CD4-positive, alpha-beta T cell (primary cell): ENCODE results near the gene SRPRA. TPM values are rescaled to one million over a fixed set of nuclear protein-coding genes. Genes with fewer than 3 reads are reported as not detected.

ENCODE experiments used
- ATAC-seq: fragments of 200-7000 bp; cut with Tn5 transposase; one replicate; pipeline ENCODE4 v1.10.0; 2022; ENCODE audit warnings: mild to moderate bottlenecking; ENCODE audit not compliant: poor library complexity
- CTCF ChIA-PET: fragments of 350-600 bp; sonication (Branson Sonifier 250); formaldehyde crosslinking; loops from one replicate; lab custom pipeline; 2021; ENCODE audit warnings: antibody characterized with exemption, inconsistent platforms; lab: Charles Lee
- POLR2A ChIA-PET: fragments of 350-600 bp; sonication (Branson Sonifier 250); formaldehyde crosslinking; loops from one replicate; lab custom pipeline; 2021; ENCODE audit warnings: antibody characterized with exemption, inconsistent platforms; lab: Charles Lee
- DNase-seq, 14 experiments: peaks; one replicate each; pipeline ENCODE4 v3.0.0-alpha.2; 2013 to 2020; ENCODE audit warnings: mixed read lengths in 2 of 14
- H3K27ac ChIP-seq, 2 donors: one replicate each; pipeline versions ENCODE4 v1.5.1 to v1.7.0; 2013; ENCODE audit warnings: low read length in 2 of 2, low read depth in 1 of 2, mild to moderate bottlenecking in 1 of 2
- H3K27me3 ChIP-seq, 2 experiments: 1 replicate in 1 of 2; 2 replicates in 1 of 2; pipeline versions ENCODE4 v1.6.1 to v1.7.0; 2013; ENCODE audit warnings: low read length in 2 of 2, control low read depth in 1 of 2, mild to moderate bottlenecking in 1 of 2, moderate library complexity in 1 of 2; ENCODE audit not compliant: insufficient read depth in 2 of 2, control insufficient read depth in 1 of 2
- H3K36me3 ChIP-seq: one replicate; pipeline ENCODE4 v1.6.1; 2013; ENCODE audit warnings: low read length, control low read depth; ENCODE audit not compliant: insufficient read depth
- H3K4me1 ChIP-seq: one replicate; pipeline ENCODE4 v1.6.1; 2013; ENCODE audit warnings: low read length, control low read depth; ENCODE audit not compliant: insufficient read depth
- H3K4me3 ChIP-seq: one replicate; pipeline ENCODE4 v1.5.1; 2013; ENCODE audit warnings: mild to moderate bottlenecking, low read length, moderate library complexity
- H3K9me3 ChIP-seq, 2 experiments: 1 replicate in 1 of 2; 2 replicates in 1 of 2; pipeline versions ENCODE4 v1.6.1 to v1.7.0; 2013; ENCODE audit warnings: low read length in 2 of 2, mild to moderate bottlenecking in 2 of 2, control low read depth in 1 of 2, moderate library complexity in 1 of 2; ENCODE audit not compliant: control insufficient read depth in 1 of 2, insufficient read depth in 1 of 2
- H3K27ac Mint-ChIP-seq: one replicate; pipeline ENCODE4 v1.8.0; 2020; ENCODE audit warnings: mixed read lengths
- H3K27me3 Mint-ChIP-seq: one replicate; pipeline ENCODE4 v1.8.0; 2021; ENCODE audit warnings: mixed read lengths
- H3K36me3 Mint-ChIP-seq: one replicate; pipeline ENCODE4 v1.8.0; 2021; ENCODE audit warnings: low read depth, mixed read lengths
- H3K4me1 Mint-ChIP-seq: one replicate; pipeline ENCODE4 v1.8.0; 2021; ENCODE audit warnings: low read depth, mixed read lengths
- H3K4me3 Mint-ChIP-seq: one replicate; pipeline ENCODE4 v1.8.0; 2020; ENCODE audit warnings: mild to moderate bottlenecking, mixed read lengths
- H3K9me3 Mint-ChIP-seq: one replicate; pipeline ENCODE4 v1.8.0; 2020; ENCODE audit warnings: mixed read lengths
- intact Hi-C, 2 experiments: fragments of 100-400 bp; cut with DNase I in 1 of 2; cut with micrococcal nuclease in 1 of 2; formaldehyde crosslinking; loops; one replicate each; pipeline versions ENCODE4 v1.15.1 to v1.9.0; 2023 to 2025; cut with DNase I, micrococcal nuclease
- total RNA-seq, 174 experiments: library from RNA in 2 of 174; stranded (reverse) in 2 of 174; gene quantifications; one replicate each; pipeline ENCODE4 v1.2.3 and lab custom pipeline; 2021 to 2026
- TF ChIP-seq, protein P1 (sequence below): fragments of 200-600 bp; IDR thresholded peaks from one replicate; pipeline ENCODE4 v1.8.0; 2022; ENCODE audit warnings: antibody characterized with exemption, mild to moderate bottlenecking

Gene SRPRA
- total RNA-seq, 2 experiments from 2014 or later, result 198 to 206 TPM

DNA sequence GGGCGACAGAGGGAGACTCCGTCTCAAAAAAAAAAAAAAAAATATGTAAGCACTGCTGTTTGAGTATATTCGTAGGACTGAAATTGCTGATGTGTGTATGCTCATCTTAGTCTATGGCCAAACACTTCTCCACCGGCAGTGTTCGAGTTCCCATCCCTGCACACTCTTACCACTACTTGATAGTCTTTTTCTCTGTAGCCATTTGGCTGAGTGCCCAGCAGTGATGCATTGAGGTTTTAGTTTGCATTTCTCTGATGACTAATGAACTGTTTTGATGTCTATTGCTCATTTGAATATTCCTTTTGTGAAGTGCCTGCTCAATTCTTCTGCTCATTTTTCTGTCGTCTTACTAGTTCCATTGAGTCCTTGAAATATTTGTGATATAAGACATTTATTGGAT is 16.1 kb upstream of the SRPRA start:
- peak overlapping the region; percentile 22 for H3K4me3 ChIP-seq
- TF ChIP-seq, protein P1, sequence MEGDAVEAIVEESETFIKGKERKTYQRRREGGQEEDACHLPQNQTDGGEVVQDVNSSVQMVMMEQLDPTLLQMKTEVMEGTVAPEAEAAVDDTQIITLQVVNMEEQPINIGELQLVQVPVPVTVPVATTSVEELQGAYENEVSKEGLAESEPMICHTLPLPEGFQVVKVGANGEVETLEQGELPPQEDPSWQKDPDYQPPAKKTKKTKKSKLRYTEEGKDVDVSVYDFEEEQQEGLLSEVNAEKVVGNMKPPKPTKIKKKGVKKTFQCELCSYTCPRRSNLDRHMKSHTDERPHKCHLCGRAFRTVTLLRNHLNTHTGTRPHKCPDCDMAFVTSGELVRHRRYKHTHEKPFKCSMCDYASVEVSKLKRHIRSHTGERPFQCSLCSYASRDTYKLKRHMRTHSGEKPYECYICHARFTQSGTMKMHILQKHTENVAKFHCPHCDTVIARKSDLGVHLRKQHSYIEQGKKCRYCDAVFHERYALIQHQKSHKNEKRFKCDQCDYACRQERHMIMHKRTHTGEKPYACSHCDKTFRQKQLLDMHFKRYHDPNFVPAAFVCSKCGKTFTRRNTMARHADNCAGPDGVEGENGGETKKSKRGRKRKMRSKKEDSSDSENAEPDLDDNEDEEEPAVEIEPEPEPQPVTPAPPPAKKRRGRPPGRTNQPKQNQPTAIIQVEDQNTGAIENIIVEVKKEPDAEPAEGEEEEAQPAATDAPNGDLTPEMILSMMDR, result no peak
- ChIA-PET CTCF (no interaction called here), POLR2A (no interaction called here)
- H3K9me3 ChIP-seq, result no peaks in the 10 kb centered on the region
- DNase-seq (peak; percentile 62 to 91 (median 83)), ATAC-seq (peak; percentile 43)
- no peak overlapping the region for H3K27ac ChIP-seq
- Mint-ChIP-seq H3K27ac (peak overlapping the region; percentile 99), H3K4me3 (peak overlapping the region; percentile 93), H3K27me3 (no peaks in the 10 kb centered on the region), H3K4me1 (peaks cover 52% of the 10 kb centered on the region), H3K36me3 (peaks cover 34% of the 10 kb centered on the region), H3K9me3 (no peaks in the 10 kb centered on the region)
- intact Hi-C loops, result loop anchor here (1.0 to 10.0 kb wide), 3 partner anchors 18 to 1328 kb away; partner anchors contain the start of gene CHEK1 (in 1 of the 2)
- no peaks in the 10 kb centered on the region for H3K27me3 ChIP-seq
- peaks cover 55% of the 10 kb centered on the region for H3K4me1 ChIP-seq
- peaks cover 12% of the 10 kb centered on the region for H3K36me3 ChIP-seq

DNA sequence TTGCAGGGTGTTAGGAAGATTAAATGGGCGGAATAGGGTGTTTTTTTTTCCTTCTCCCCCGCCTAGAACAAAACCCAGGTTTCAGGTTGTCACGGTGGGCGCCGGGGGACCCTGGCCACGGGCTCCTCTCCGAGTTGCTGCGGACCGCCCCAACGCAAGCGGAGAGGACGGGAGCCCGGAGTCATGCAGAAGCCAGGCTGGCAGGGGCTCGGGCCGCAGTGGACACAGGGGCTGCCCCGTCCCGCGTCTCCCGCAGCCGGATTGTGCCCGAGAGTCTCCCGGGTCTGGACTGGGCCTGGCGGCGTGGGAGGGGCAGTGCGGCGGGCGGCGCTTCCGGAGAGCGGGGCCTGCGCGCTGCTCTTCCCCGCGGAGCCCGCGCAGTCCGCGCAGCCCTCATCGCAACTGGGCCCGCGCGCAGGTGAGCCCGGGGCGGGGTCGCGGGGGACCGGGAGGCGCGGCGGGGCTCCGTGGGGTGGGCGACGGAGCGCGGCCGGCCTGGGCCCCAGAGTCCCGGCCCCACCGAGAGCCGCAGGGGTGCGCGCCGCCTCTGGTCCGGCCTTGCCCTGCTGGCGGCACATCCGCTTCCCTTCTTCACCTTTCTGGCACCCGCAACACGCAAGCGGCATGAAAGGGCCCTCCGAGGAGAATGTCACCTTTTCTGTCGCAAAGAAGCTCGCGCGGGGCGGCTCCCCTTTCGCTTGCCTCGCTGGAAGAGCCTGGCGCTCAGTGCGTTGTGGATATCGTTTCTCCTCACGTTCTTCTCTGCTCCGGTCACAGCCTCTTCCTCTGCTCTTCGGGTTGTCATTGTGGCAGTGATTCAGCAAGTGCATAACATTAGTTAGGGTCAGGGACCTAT is 14.3 kb upstream of the SRPRA start, which contains the start of gene TIRAP:
Gene TIRAP, plus strand, starts transcription at position 358 of the 856 bp plus-strand sequence. CDS start 7,802 bp downstream, outside the sequence.
- peaks cover 59% of the 10 kb centered on the region for H3K4me1 Mint-ChIP-seq
- H3K4me1 ChIP-seq, result peaks cover 56% of the 10 kb centered on the region

DNA sequence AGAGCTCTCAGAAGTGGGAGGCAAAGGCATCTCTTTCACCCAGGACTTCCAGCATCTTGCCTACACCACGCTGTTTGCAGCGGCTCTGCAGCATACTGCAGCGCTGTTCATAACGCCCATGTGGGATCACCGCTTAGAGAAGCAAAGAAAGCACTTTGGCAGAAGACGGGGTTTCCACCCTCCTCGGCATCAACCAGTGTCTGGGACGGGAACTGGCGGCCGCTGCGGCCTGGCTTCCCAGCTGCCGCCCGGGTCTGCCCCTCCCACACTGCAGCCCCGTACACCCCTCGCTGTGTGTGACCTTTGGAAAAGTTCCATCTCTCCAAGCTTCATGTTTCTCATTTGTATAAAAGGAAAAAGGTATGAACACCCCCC is 13.7 kb upstream of the SRPRA start:
- no peaks in the 10 kb centered on the region for H3K27me3 Mint-ChIP-seq

More for the DNA sequence above, 14.3 kb upstream of the SRPRA start, which contains the start of gene TIRAP:
- peaks cover 32% of the 10 kb centered on the region for H3K36me3 Mint-ChIP-seq
- Histone ChIP-seq H3K27ac (peak within 1 kb of the TSS; percentile 80 to 89), H3K27me3 (no peaks in the 10 kb centered on the region), H3K4me3 (peak within 1 kb of the TSS; percentile 89), H3K9me3 (no peaks in the 10 kb centered on the region), H3K36me3 (peaks cover 6% of the 10 kb centered on the region)
- CTCF ChIA-PET, result interaction anchor here (0.8 to 0.9 kb wide), 2 partner anchors 12 to 15 kb away, joined by 3 read pairs; partner anchors contain the start of gene SRPRA
- POLR2A ChIA-PET, result interaction anchor here (0.7 to 5.0 kb wide), 14 partner anchors 10 to 1536 kb away, joined by 3 to 77 read pairs (median 7); partner anchors contain the start of genes DCPS, FAM118B, FOXRED1 and HYLS1
- DNase-seq, result peak; percentile 47 to 84 (median 58)
- TF ChIP-seq, protein P1, result no peak
- no peaks in the 10 kb centered on the region for H3K27me3 Mint-ChIP-seq
- intact Hi-C loops, result loop anchor here (1.0 to 10.0 kb wide), 4 partner anchors 15 to 1326 kb away; partner anchors contain the start of genes CHEK1 (in 1 of the 2) and SRPRA (in 1 of the 2)
- peak within 1 kb of the TSS; percentile 95 for H3K4me3 Mint-ChIP-seq
- peak within 1 kb of the TSS; percentile 99 for H3K27ac Mint-ChIP-seq
- ATAC-seq, result peak; percentile 54
- H3K9me3 Mint-ChIP-seq, result no peaks in the 10 kb centered on the region

More for the DNA sequence above, 13.7 kb upstream of the SRPRA start:
- ATAC-seq, result peak; percentile 63
- peak overlapping the region; percentile 99 for H3K27ac Mint-ChIP-seq
- H3K4me1 Mint-ChIP-seq, result peaks cover 59% of the 10 kb centered on the region
- peak; percentile 25 to 71 (median 38) for DNase-seq
- H3K36me3 ChIP-seq, result peaks cover 10% of the 10 kb centered on the region
- TF ChIP-seq, protein P1, result no peak
- CTCF ChIA-PET, result no interaction called here
- no peaks in the 10 kb centered on the region for H3K9me3 Mint-ChIP-seq
- peaks cover 38% of the 10 kb centered on the region for H3K36me3 Mint-ChIP-seq
- H3K27me3 ChIP-seq, result no peaks in the 10 kb centered on the region
- peak overlapping the region; percentile 95 for H3K4me3 Mint-ChIP-seq
- intact Hi-C loops, result loop anchor here (1.0 to 10.0 kb wide), 4 partner anchors 14 to 1325 kb away; partner anchors contain the start of genes CHEK1 (in 1 of the 2) and SRPRA (in 1 of the 2)
- H3K4me1 ChIP-seq, result peaks cover 56% of the 10 kb centered on the region
- peak overlapping the region; percentile 89 for H3K4me3 ChIP-seq
- H3K27ac ChIP-seq, result peak overlapping the region; percentile 77 to 80
- POLR2A ChIA-PET, result interaction anchor here (0.7 to 5.0 kb wide), 10 partner anchors 10 to 1536 kb away, joined by 3 to 77 read pairs (median 7); partner anchors contain the start of genes DCPS, FAM118B, FOXRED1 and HYLS1
- H3K9me3 ChIP-seq, result no peaks in the 10 kb centered on the region
